GM06990 (cell line): Measurements from ENCODE around the gene COL8A1.

Source experiments
- DNase-seq: peaks from one replicate; pipeline ENCODE4 v3.0.0-alpha.2; 2011; ENCODE audit not compliant: insufficient read length; ENCODE audit errors: extremely low read depth
- H3K27me3 ChIP-seq: replicated peaks from 2 replicates; pipeline ENCODE4 v1.6.0; 2011; ENCODE audit warnings: low read length; ENCODE audit not compliant: control insufficient read depth, insufficient read depth
- H3K36me3 ChIP-seq: 2 replicates; pipeline ENCODE4 v1.5.1; 2011; ENCODE audit warnings: low read length; ENCODE audit not compliant: control insufficient read depth, insufficient read depth
- H3K4me3 ChIP-seq: replicated peaks from 2 replicates; pipeline ENCODE4 v1.5.1; 2011; ENCODE audit warnings: low read depth, mild to moderate bottlenecking, control low read depth, low read length
- TF ChIP-seq, protein P1 (sequence below): IDR thresholded peaks from 2 replicates; pipeline ENCODE4 v1.5.1; 2011; ENCODE audit warnings: low read length, control low read depth, mild to moderate bottlenecking, inconsistent platforms; ENCODE audit not compliant: insufficient read depth, poor library complexity, severe bottlenecking

Gene COL8A1

DNA sequence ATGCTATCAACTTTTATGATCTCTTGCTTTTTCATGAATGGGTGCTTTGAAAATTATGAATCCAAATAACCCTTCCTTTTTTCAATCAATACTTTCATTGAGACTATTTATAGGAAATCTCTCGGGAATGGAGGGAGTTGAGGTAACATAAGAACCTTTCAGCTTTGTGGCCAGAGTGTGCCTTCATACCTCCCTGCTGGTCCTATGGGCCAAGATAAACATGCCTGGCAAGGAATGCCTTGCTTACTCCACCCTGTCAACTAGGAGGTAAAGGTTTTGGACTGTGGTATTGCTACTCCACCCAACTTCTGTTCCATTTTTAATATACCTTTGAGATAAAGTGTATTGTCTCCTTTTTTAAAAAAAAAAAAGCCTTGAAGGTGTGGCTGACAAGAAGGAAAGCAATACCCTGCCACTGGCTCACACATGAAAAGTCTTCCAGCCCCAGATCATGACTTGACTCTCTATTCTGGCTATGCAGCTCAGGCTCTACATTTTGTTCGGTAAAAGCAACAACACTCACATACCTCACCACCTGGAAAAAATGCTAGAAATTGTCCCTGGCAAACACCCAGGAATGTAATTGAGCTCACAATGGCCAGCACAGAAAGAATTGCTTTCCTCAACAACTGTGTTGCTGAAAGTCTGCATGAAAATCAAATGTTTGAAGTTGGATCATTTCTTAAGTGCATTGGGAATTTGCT, 35.8 kb downstream of the COL8A1 start:
- H3K27me3 ChIP-seq: no peaks in the 10 kb centered on the region
- H3K4me3 ChIP-seq: no peak overlapping the region
- no peaks in the 10 kb centered on the region for H3K36me3 ChIP-seq
- TF ChIP-seq, protein P1, sequence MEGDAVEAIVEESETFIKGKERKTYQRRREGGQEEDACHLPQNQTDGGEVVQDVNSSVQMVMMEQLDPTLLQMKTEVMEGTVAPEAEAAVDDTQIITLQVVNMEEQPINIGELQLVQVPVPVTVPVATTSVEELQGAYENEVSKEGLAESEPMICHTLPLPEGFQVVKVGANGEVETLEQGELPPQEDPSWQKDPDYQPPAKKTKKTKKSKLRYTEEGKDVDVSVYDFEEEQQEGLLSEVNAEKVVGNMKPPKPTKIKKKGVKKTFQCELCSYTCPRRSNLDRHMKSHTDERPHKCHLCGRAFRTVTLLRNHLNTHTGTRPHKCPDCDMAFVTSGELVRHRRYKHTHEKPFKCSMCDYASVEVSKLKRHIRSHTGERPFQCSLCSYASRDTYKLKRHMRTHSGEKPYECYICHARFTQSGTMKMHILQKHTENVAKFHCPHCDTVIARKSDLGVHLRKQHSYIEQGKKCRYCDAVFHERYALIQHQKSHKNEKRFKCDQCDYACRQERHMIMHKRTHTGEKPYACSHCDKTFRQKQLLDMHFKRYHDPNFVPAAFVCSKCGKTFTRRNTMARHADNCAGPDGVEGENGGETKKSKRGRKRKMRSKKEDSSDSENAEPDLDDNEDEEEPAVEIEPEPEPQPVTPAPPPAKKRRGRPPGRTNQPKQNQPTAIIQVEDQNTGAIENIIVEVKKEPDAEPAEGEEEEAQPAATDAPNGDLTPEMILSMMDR: no peak
- no peak for DNase-seq

- DNase-seq: no peak
These were observed 39.6 kb downstream of the COL8A1 start for GRCh38 chr3:99678023-99678422.

DNA sequence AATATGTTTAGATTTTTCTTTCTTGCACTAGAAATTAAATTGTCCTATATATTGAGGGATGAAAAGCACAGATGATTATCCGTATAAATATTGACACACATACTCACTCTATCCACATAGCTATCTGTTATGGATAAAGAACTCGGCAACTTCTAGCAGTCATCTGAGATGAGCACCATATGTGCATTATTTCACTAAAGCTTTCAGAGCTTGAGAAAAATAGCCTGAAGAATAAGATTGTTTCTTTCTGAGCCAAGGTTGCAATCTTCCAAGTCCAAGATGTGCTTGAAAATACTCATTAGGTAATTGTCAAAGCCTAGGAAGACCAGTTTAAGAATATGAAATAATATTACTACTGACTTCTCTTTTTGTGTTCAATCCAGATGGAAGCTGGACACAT, 40.5 kb downstream of the COL8A1 start:
- no peak overlapping the region for H3K4me3 ChIP-seq
- no peaks in the 10 kb centered on the region for H3K27me3 ChIP-seq
- no peak for DNase-seq

More at GRCh38 chr3:99678023-99678422, 39.6 kb downstream of the COL8A1 start:
- Histone ChIP-seq H3K27me3 (no peaks in the 10 kb centered on the region), H3K36me3 (no peaks in the 10 kb centered on the region), H3K4me3 (no peak overlapping the region)
- TF ChIP-seq, protein P1: no peak

DNA sequence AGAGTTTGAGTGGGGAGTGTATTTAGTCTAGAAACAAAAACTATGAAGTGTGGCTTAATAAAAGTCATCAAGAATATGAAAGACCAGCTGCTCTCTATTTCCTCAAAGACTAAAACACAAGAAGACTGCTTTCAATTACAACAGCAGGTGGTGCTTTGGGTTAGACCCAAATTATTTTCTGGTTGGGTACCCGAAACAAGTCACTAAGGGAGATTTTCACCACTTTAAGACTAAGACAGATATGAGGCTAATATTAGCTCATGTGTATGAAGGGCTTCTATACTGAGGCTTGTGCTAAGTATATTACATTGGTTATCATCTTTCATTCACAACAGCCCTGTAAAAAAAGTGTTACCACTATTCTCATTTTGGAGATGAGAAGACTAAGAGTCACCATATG, 43.1 kb downstream of the COL8A1 start:
- H3K36me3 ChIP-seq: no peaks in the 10 kb centered on the region
- DNase-seq: no peak
- no peak overlapping the region for H3K4me3 ChIP-seq
- TF ChIP-seq, protein P1: no peak
- no peaks in the 10 kb centered on the region for H3K27me3 ChIP-seq

More for the DNA sequence above, 40.5 kb downstream of the COL8A1 start:
- H3K36me3 ChIP-seq: no peaks in the 10 kb centered on the region
- TF ChIP-seq, protein P1: no peak

DNA sequence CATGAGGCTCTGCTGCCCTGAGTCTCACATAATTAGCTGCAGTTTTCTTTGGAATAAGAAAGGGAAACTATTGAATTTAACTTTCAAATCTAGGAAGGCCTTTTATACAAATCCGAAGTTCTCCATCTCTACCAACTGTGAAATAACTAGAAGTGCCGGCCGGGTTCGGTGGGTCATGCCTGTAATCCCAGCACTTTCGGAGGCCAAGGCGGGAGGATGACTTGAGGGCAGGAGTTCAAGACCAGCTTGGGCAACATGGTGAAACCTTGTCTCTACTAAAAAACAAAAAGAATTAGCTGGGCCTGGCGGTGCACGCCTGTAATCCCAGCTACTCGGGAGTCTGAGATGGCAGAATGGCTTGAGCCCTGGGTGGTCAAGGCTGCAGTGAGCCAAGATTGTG, 43.6 kb downstream of the COL8A1 start:
- Histone ChIP-seq H3K36me3 (no peaks in the 10 kb centered on the region), H3K27me3 (no peaks in the 10 kb centered on the region), H3K4me3 (no peak overlapping the region)
- DNase-seq: no peak
- TF ChIP-seq, protein P1: no peak
